HCT116 (cell line): ENCODE data around the gene SUCLG2. TPM values are rescaled to one million over a fixed set of nuclear protein-coding genes. Genes with fewer than 3 reads are reported as not detected.

Experiments used
- ATAC-seq: fragments of 200-7000 bp; cut with Tn5 transposase; 2 replicates; pipeline ENCODE4 v1.9.1; 2020; ENCODE audit warnings: mild to moderate bottlenecking, moderate library complexity
- BruUV-seq: library from RNA; stranded (reverse); fragments of 400-500 nt; replicated peaks from 2 replicates; lab custom pipeline; 2021; lab: Mats Ljungman, UMichigan
- CTCF ChIA-PET: fragments of 300-600 bp; sonication (Branson Sonifier 250); formaldehyde crosslinking; loops from one replicate; lab custom pipeline; 2021; ENCODE audit warnings: antibody characterized with exemption; lab: Charles Lee
- POLR2A ChIA-PET: fragments of 300-600, 350-600 bp; sonication (Branson Sonifier 250); formaldehyde crosslinking; loops from one replicate; lab custom pipeline; 2021; ENCODE audit warnings: antibody characterized with exemption; lab: Charles Lee
- RAD21 ChIA-PET, 2 experiments: fragments of 300-600 bp; sonication (Branson Sonifier 250); formaldehyde crosslinking; loops; one replicate each; lab custom pipeline; 2023; ENCODE audit warnings: low total read pairs in 2 of 2; ENCODE audit not compliant: uncharacterized antibody in 2 of 2, unreplicated experiment in 2 of 2, low non-redundant PET in 1 of 2; lab: Charles Lee
- DNase-seq: peaks from one replicate; pipeline ENCODE4 v3.0.0-alpha.2; 2010; ENCODE audit warnings: low read depth, low spot score
- H2AFZ ChIP-seq: fragments of 200-600 bp; shearing (Covaris generic), sonication (generic); 2 replicates; pipeline ENCODE4 v1.6.1; 2017; ENCODE audit warnings: low read depth, mixed run types, mixed read lengths, antibody characterized with exemption, low read length; ENCODE audit not compliant: poor library complexity, severe bottlenecking
- H3K27ac ChIP-seq: 2 replicates; pipeline ENCODE4 v1.5.1; 2012; ENCODE audit warnings: low read depth, low read length
- H3K27me3 ChIP-seq: fragments of 200-600 bp; sonication (generic); 2 replicates; pipeline ENCODE4 v1.6.1; 2016; ENCODE audit warnings: mixed run types, low read length, mixed read lengths; ENCODE audit not compliant: insufficient read depth
- H3K36me3 ChIP-seq, 2 experiments: fragments of 200-500 bp in 1 of 2; fragments of 200-600 bp in 1 of 2; sonication (Bioruptor generic) in 1 of 2; sonication (generic) in 1 of 2; 2 replicates each; pipeline versions ENCODE4 v1.5.1 to v1.6.1; 2014 to 2016; ENCODE audit warnings: low read length in 2 of 2, inconsistent platforms in 1 of 2, mixed read lengths in 1 of 2, mixed run types in 1 of 2; ENCODE audit not compliant: insufficient read depth in 2 of 2, control insufficient read depth in 1 of 2
- H3K4me1 ChIP-seq, 2 experiments: fragments of 200-600 bp in 1 of 2; sonication (generic) in 1 of 2; 2 replicates each; pipeline versions ENCODE4 v1.5.1 to v1.6.1; 2012 to 2017; ENCODE audit warnings: low read length in 2 of 2, inconsistent platforms in 1 of 2, mild to moderate bottlenecking in 1 of 2, mixed read lengths in 1 of 2, mixed run types in 1 of 2, moderate library complexity in 1 of 2; ENCODE audit not compliant: insufficient read depth in 2 of 2, control insufficient read depth in 1 of 2
- H3K4me2 ChIP-seq: fragments of 200-600 bp; sonication (generic); 2 replicates; pipeline ENCODE4 v1.6.1; 2017; ENCODE audit warnings: mixed run types, low read length, mixed read lengths
- H3K4me3 ChIP-seq, 2 experiments: fragments of 200-600 bp in 1 of 2; sonication (generic) in 1 of 2; replicated peaks in 1 of 2; 2 replicates each; pipeline ENCODE4 v1.5.1; 2011 to 2016; ENCODE audit warnings: low read length in 2 of 2, control low read depth in 1 of 2, low read depth in 1 of 2, mild to moderate bottlenecking in 1 of 2, mixed read lengths in 1 of 2, mixed run types in 1 of 2
- H3K79me2 ChIP-seq: fragments of 200-600 bp; sonication (generic); 2 replicates; pipeline ENCODE4 v1.6.1; 2017; ENCODE audit warnings: mild to moderate bottlenecking, mixed run types, low read length, moderate library complexity, mixed read lengths; ENCODE audit not compliant: insufficient read depth
- H3K9ac ChIP-seq: fragments of 200-600 bp; sonication (generic); 2 replicates; pipeline ENCODE4 v1.6.1; 2016; ENCODE audit warnings: low read length, mixed read lengths
- H3K9me2 ChIP-seq: fragments of 200-600 bp; sonication (generic), shearing (Covaris generic); 2 replicates; pipeline ENCODE4 v1.6.1; 2017; ENCODE audit warnings: mixed run types, mild to moderate bottlenecking, moderate library complexity; ENCODE audit not compliant: insufficient read depth
- H3K9me3 ChIP-seq, 2 experiments: fragments of 200-500 bp in 1 of 2; fragments of 200-600 bp in 1 of 2; sonication (Bioruptor generic) in 1 of 2; sonication (generic) in 1 of 2; 2 replicates each; pipeline ENCODE4 v1.6.1; 2014 to 2017; ENCODE audit warnings: low read length in 2 of 2, mixed read lengths in 2 of 2, inconsistent platforms in 1 of 2, low read depth in 1 of 2, mild to moderate bottlenecking in 1 of 2, mixed run types in 1 of 2, moderate library complexity in 1 of 2; ENCODE audit not compliant: control insufficient read depth in 1 of 2, insufficient read depth in 1 of 2
- H4K20me1 ChIP-seq: fragments of 200-600 bp; sonication (generic), shearing (Covaris generic); 2 replicates; pipeline ENCODE4 v1.6.1; 2017; ENCODE audit warnings: mixed run types, mild to moderate bottlenecking, moderate library complexity; ENCODE audit not compliant: insufficient read depth
- CTCF ChIP-seq, 3 experiments: fragments of 200-600 bp in 1 of 3; sonication (generic) in 1 of 3; IDR thresholded peaks in 2 of 3; conservative IDR thresholded peaks in 1 of 3; 2 replicates each; pipeline ENCODE4 v1.5.1; 2012 to 2017; ENCODE audit warnings: low read depth in 2 of 3, low read length in 2 of 3, antibody characterized with exemption in 1 of 3, borderline replicate concordance in 1 of 3, control low read depth in 1 of 3, mild to moderate bottlenecking in 1 of 3, mixed read lengths in 1 of 3, mixed run types in 1 of 3, moderate library complexity in 1 of 3; ENCODE audit not compliant: insufficient read depth in 1 of 3
- ELF1 ChIP-seq: IDR thresholded peaks from 2 replicates; pipeline ENCODE4 v1.6.1; 2012; ENCODE audit warnings: low read depth, borderline replicate concordance
- FOSL1 ChIP-seq: IDR thresholded peaks from 2 replicates; pipeline ENCODE4 v1.6.1; 2012; ENCODE audit warnings: low read depth
- JUND ChIP-seq: IDR thresholded peaks from 2 replicates; pipeline ENCODE4 v1.6.1; 2012
- POLR2AphosphoS5 ChIP-seq: IDR thresholded peaks from 2 replicates; pipeline ENCODE4 v1.6.1; 2011; ENCODE audit warnings: mild to moderate bottlenecking, low read depth, low read length, moderate library complexity
- RAD21 ChIP-seq: IDR thresholded peaks from 2 replicates; pipeline ENCODE4 v1.6.1; 2012; ENCODE audit warnings: low read depth, mild to moderate bottlenecking
- TCF7L2 ChIP-seq: IDR thresholded peaks from 2 replicates; pipeline ENCODE4 v1.7.0; 2011; ENCODE audit warnings: borderline replicate concordance, inconsistent platforms; ENCODE audit not compliant: insufficient read depth, insufficient read length; ENCODE audit errors: extremely low read depth
- ZNF274 ChIP-seq: fragments of 200-500 bp; sonication (Bioruptor generic); IDR thresholded peaks from 2 replicates; pipeline ENCODE4 v1.6.1; 2014; ENCODE audit warnings: mild to moderate bottlenecking, low read depth, low read length, inconsistent platforms
- intact Hi-C: fragments of 100-400 bp; cut with micrococcal nuclease; formaldehyde crosslinking; loops from 2 replicates; pipeline ENCODE4 v1.10.0; 2022
- total RNA-seq: library from RNA; stranded (reverse); gene quantifications from one replicate; pipeline ENCODE4 v1.2.1, GENCODE V29; 2021; ENCODE audit not compliant: unreplicated experiment
- TF ChIP-seq, protein P1 (sequence below): IDR thresholded peaks from 2 replicates; pipeline ENCODE4 v1.6.1; 2012; ENCODE audit warnings: low read depth
- TF ChIP-seq, protein P2 (sequence below): IDR thresholded peaks from 2 replicates; pipeline ENCODE4 v1.6.1; 2012

Gene SUCLG2
- total RNA-seq, 1 experiment from 2014 or later: 49.2 TPM

- TF ChIP-seq, protein P1, sequence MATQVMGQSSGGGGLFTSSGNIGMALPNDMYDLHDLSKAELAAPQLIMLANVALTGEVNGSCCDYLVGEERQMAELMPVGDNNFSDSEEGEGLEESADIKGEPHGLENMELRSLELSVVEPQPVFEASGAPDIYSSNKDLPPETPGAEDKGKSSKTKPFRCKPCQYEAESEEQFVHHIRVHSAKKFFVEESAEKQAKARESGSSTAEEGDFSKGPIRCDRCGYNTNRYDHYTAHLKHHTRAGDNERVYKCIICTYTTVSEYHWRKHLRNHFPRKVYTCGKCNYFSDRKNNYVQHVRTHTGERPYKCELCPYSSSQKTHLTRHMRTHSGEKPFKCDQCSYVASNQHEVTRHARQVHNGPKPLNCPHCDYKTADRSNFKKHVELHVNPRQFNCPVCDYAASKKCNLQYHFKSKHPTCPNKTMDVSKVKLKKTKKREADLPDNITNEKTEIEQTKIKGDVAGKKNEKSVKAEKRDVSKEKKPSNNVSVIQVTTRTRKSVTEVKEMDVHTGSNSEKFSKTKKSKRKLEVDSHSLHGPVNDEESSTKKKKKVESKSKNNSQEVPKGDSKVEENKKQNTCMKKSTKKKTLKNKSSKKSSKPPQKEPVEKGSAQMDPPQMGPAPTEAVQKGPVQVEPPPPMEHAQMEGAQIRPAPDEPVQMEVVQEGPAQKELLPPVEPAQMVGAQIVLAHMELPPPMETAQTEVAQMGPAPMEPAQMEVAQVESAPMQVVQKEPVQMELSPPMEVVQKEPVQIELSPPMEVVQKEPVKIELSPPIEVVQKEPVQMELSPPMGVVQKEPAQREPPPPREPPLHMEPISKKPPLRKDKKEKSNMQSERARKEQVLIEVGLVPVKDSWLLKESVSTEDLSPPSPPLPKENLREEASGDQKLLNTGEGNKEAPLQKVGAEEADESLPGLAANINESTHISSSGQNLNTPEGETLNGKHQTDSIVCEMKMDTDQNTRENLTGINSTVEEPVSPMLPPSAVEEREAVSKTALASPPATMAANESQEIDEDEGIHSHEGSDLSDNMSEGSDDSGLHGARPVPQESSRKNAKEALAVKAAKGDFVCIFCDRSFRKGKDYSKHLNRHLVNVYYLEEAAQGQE: no peak
- TF ChIP-seq POLR2AphosphoS5 (no peak), ELF1 (no peak), TCF7L2 (no peak), FOSL1 (no peak), RAD21 (no peak), ZNF274 (no peak)
- TF ChIP-seq, protein P2, sequence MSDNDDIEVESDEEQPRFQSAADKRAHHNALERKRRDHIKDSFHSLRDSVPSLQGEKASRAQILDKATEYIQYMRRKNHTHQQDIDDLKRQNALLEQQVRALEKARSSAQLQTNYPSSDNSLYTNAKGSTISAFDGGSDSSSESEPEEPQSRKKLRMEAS: no peak
- TF ChIP-seq, all 23 proteins: peak for 0
Observed at GRCh38 chr3:67402873-67403272, 251.5 kb downstream of the SUCLG2 start (continued).

GRCh38 chr3:67401921-67402320 is 252.5 kb downstream of the SUCLG2 start:
- ATAC-seq: no peak
- intact Hi-C loops: no loop called here
- Histone ChIP-seq H3K79me2 (no peaks in the 10 kb centered on the region), H3K27me3 (no peaks in the 10 kb centered on the region), H3K9me3 (no peaks in the 10 kb centered on the region), H2AFZ (no peak overlapping the region), H3K27ac (no peak overlapping the region), H3K9me2 (no peaks in the 10 kb centered on the region), H3K4me3 (no peak overlapping the region), H3K9ac (no peak overlapping the region), H3K36me3 (no peaks in the 10 kb centered on the region), H4K20me1 (no peaks in the 10 kb centered on the region), H3K4me1 (no peaks in the 10 kb centered on the region), H3K4me2 (no peak overlapping the region)
- no peak for DNase-seq
- TF ChIP-seq JUND (no peak), CTCF (IDR thresholded peaks at IDR 0.05 in 2 of 3, conservative IDR thresholded peaks at IDR 0.05 in 1 of 3; ENCODE audit: borderline replicate concordance in 1 of 3, insufficient read depth in 1 of 3, low read depth in 2 of 3, low read length in 2 of 3) (no peak)
- POLR2A ChIA-PET: no interaction called here
- CTCF ChIA-PET: no interaction called here
- BruUV-seq: no TSS peak
- RAD21 ChIA-PET: no interaction called here
